HG03280 (cell line): ENCODE data around the gene MAN1C1.
"Not testable (repeated sequence)": the region's sequence is repeated elsewhere in the genome, so short reads cannot be mapped to it uniquely, and the experiment has no call there.

Experiments used
- ATAC-seq: cut with Tn5 transposase; IDR thresholded peaks from one replicate; pipeline ENCODE4 v1.9.1; 2021; ENCODE audit warnings: mild to moderate bottlenecking, moderate library complexity; ENCODE audit not compliant: unreplicated experiment

The MAN1C1 gene

GRCh38 chr1:25729790-25730644 is 113.4 kb downstream of the MAN1C1 start:
- ATAC-seq: no peak

DNA sequence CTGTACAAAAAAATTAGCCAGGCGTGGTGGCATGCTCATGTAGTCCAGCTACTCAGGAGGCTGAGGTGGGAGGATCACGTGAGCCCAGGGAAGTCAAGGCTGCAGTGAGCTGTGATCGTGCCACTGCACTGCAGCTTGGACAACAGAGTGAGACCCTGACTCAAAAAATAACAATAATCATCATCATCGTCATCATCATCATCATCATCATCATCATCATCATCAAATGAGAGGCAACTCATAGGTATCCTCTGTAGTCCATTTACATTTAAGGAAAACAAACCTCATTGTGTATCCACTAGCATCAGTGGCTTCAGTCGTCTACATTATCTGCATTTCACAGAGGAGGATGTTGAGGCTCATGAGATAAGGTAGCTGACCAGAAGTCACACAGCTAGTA is 114.6 kb downstream of the MAN1C1 start:
- ATAC-seq: no peak

- ATAC-seq: no peak
Measured at GRCh38 chr1:25731626-25732370, 115.2 kb downstream of the MAN1C1 start.

GRCh38 chr1:25732821-25733220 is 116.2 kb downstream of the MAN1C1 start:
- ATAC-seq: no peak

GRCh38 chr1:25733271-25733670 is 116.7 kb downstream of the MAN1C1 start:
- no peak for ATAC-seq

DNA sequence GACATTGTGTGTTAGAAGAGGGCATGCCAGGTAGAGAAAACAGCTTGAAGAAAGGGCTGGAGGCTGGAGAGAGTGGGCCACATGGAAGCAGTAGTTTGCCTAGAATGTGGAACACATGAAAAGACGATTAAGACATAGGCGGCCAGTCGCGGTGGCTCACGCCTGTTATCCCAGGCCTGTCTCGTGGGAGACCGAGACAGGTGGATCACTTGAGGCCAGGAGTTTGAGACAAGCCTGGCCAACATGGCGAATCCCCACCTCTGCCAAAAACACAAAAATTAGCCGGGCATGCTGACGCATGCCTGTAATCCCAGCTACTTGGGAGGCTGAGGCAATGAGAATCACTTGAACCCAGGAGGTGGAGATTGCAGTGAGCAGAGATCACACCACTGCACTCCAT is 118.4 kb downstream of the MAN1C1 start:
- ATAC-seq: not testable (repeated sequence)

- no peak for ATAC-seq
Measured at GRCh38 chr1:25735956-25736529, 119.5 kb downstream of the MAN1C1 start.

- ATAC-seq: no peak
Measured at GRCh38 chr1:25737130-25737529, 120.5 kb downstream of the MAN1C1 start.

- no peak for ATAC-seq
Measured at GRCh38 chr1:25738499-25738898, 121.9 kb downstream of the MAN1C1 start.

GRCh38 chr1:25739341-25739740 is 122.8 kb downstream of the MAN1C1 start:
- ATAC-seq: no peak

GRCh38 chr1:25740071-25740470 is 123.5 kb downstream of the MAN1C1 start:
- ATAC-seq: no peak

DNA sequence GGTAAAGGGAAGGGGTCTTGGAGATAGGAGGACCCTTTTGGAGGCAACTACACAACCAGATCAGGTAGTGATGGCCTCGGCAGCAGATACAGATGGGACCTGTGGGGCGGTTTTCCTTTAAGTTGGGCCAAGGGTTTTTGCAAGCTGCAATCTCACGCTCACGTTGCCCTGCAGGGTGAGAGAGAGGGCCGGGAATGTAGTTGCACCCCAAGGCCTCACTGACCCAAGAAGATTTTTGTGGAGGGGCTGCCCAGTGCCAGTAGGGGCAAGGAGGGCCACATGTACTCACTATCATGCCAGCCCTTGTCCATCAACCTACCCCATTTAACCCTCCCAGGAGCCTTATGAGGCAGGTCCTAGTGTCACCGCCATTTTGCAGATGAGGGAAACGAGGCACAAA is 125.7 kb downstream of the MAN1C1 start:
- ATAC-seq: no peak

DNA sequence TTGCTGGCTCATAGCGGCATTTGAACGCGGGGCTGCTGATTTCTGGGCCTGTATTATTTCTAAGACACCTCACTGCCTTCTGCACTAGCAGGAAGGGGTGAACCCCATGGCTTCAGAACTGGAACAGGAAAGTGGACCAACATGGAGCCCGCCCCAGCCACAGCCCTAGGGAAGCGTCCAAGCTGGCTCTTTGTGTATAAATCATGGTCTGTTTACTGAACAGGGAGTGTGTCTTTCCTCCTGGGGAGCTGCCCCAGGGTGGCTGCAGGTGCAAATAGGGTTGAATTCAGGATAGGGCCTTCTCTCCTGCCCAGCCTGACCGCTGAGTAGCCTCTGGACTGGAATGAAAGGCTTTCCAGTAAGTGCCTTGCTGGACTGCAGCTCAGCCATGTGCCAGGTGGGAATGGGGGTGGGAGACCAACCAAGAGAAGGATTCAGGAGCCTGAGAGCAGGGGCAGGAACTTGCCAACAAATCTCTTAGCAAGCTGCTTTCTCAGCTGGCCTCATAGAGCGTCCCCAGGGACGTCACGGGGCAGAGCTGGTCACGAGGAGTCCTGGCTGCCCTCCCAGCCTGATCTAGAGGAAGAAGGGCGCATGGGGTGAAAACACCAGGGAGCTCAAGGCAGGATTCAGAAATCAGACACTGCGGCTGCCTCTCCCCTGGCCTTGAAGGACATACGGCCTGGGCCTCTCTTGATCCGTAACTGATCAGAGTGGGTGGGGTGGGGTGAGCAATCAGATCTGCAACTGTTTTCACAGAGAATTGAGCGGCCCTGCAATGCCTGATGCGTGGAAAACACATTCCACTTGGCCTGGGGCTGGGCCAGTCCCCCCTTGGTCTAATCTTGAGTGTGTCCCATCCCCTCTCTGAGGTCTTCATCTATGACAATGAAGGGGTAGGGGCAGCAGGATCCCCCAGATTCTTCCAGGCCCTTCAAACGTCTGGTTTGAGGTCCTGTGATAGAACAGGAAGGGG is 126.9 kb downstream of the MAN1C1 start:
- ATAC-seq: no peak

- ATAC-seq: no peak
Measured at GRCh38 chr1:25744140-25744581, 127.6 kb downstream of the MAN1C1 start.

GRCh38 chr1:25744636-25745425 is 128.2 kb downstream of the MAN1C1 start:
- ATAC-seq: no peak

- no peak for ATAC-seq
Measured at GRCh38 chr1:25746299-25747045, 129.9 kb downstream of the MAN1C1 start.

DNA sequence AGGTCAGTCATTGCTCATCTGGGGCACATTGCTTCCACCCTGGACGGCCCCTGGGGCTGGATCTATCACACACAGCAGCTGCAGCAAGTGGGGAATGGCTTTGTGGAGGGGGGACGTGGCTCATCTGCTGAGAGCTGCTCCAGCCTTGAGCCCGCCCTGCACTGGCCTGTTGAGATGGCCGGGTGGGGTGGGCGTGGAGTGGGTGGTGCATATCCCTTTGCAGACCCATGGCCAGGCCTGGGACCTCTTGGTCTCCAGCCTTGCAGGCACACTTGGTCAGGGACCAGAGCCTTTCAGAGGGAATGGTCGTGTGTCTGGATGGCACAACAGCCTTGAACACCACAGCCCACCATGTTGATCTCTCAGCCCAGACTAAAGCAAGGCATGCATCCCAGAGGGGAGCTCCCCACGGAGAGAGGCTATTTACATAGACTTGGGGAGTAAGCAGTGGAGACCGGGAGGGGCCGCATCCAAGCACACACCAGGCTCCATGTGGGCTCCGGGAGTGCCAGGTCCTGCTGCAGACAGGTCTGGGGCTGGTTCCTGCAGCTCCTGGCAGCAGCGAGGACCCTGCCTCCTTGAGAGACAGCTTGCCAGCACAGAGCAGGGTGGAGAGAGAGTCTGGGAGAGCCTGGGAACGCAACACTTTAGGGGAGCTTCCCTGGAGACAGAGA is 130.6 kb downstream of the MAN1C1 start:
- no peak for ATAC-seq

DNA sequence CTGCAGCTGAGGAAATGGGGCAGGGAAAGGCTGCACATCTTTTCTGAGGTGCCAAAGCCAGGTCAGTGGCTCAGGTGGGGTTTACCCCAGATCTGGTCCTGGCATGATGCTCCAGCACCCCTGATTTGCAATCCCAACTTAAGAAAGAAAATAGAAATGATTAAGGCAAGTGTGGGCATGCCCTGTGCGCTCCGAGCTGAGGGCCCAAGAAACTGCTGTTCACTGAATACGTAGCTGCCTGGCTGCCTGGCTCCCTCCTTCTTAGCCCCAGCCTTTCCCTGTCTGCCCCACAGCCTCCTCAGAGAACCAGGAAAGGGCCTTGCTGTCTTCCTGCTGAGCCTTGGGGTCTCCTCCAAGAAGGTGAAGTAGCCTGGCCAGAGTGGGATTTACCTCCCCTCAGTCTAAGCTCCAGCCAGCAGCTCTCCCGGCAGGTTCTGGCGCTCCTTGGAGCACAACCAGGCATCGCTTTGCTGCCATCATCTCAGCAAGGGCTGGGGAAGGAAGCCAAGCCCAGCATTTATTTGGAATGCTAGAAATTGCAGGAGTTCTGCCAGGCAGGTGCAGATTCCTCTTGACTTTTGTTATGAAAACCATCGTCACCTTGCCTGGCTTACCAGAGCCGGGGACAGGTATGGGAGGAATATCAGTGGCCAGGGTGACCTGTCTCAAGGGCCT is 132.1 kb downstream of the MAN1C1 start:
- no peak for ATAC-seq
